CD4-positive, alpha-beta T cell (primary cell): ENCODE measurements around the gene MB21D2. TPM values are rescaled to one million over a fixed set of nuclear protein-coding genes. Genes with fewer than 3 reads are reported as not detected.

Source experiments
- ATAC-seq: fragments of 200-7000 bp; cut with Tn5 transposase; one replicate; pipeline ENCODE4 v1.10.0; 2022; ENCODE audit warnings: mild to moderate bottlenecking; ENCODE audit not compliant: poor library complexity
- CTCF ChIA-PET: fragments of 350-600 bp; sonication (Branson Sonifier 250); formaldehyde crosslinking; loops from one replicate; lab custom pipeline; 2021; ENCODE audit warnings: antibody characterized with exemption, inconsistent platforms; lab: Charles Lee
- POLR2A ChIA-PET: fragments of 350-600 bp; sonication (Branson Sonifier 250); formaldehyde crosslinking; loops from one replicate; lab custom pipeline; 2021; ENCODE audit warnings: antibody characterized with exemption, inconsistent platforms; lab: Charles Lee
- DNase-seq, 14 experiments: peaks; one replicate each; pipeline ENCODE4 v3.0.0-alpha.2; 2013 to 2020; ENCODE audit warnings: mixed read lengths in 2 of 14
- H3K27ac ChIP-seq, 2 donors: one replicate each; pipeline versions ENCODE4 v1.5.1 to v1.7.0; 2013; ENCODE audit warnings: low read length in 2 of 2, low read depth in 1 of 2, mild to moderate bottlenecking in 1 of 2
- H3K27me3 ChIP-seq, 2 experiments: 1 replicate in 1 of 2; 2 replicates in 1 of 2; pipeline versions ENCODE4 v1.6.1 to v1.7.0; 2013; ENCODE audit warnings: low read length in 2 of 2, control low read depth in 1 of 2, mild to moderate bottlenecking in 1 of 2, moderate library complexity in 1 of 2; ENCODE audit not compliant: insufficient read depth in 2 of 2, control insufficient read depth in 1 of 2
- H3K36me3 ChIP-seq: one replicate; pipeline ENCODE4 v1.6.1; 2013; ENCODE audit warnings: low read length, control low read depth; ENCODE audit not compliant: insufficient read depth
- H3K4me1 ChIP-seq: one replicate; pipeline ENCODE4 v1.6.1; 2013; ENCODE audit warnings: low read length, control low read depth; ENCODE audit not compliant: insufficient read depth
- H3K4me3 ChIP-seq: one replicate; pipeline ENCODE4 v1.5.1; 2013; ENCODE audit warnings: mild to moderate bottlenecking, low read length, moderate library complexity
- H3K9me3 ChIP-seq, 2 experiments: 1 replicate in 1 of 2; 2 replicates in 1 of 2; pipeline versions ENCODE4 v1.6.1 to v1.7.0; 2013; ENCODE audit warnings: low read length in 2 of 2, mild to moderate bottlenecking in 2 of 2, control low read depth in 1 of 2, moderate library complexity in 1 of 2; ENCODE audit not compliant: control insufficient read depth in 1 of 2, insufficient read depth in 1 of 2
- H3K27ac Mint-ChIP-seq: one replicate; pipeline ENCODE4 v1.8.0; 2020; ENCODE audit warnings: mixed read lengths
- H3K27me3 Mint-ChIP-seq: one replicate; pipeline ENCODE4 v1.8.0; 2021; ENCODE audit warnings: mixed read lengths
- H3K36me3 Mint-ChIP-seq: one replicate; pipeline ENCODE4 v1.8.0; 2021; ENCODE audit warnings: low read depth, mixed read lengths
- H3K4me1 Mint-ChIP-seq: one replicate; pipeline ENCODE4 v1.8.0; 2021; ENCODE audit warnings: low read depth, mixed read lengths
- H3K4me3 Mint-ChIP-seq: one replicate; pipeline ENCODE4 v1.8.0; 2020; ENCODE audit warnings: mild to moderate bottlenecking, mixed read lengths
- H3K9me3 Mint-ChIP-seq: one replicate; pipeline ENCODE4 v1.8.0; 2020; ENCODE audit warnings: mixed read lengths
- intact Hi-C, 2 experiments: fragments of 100-400 bp; cut with DNase I in 1 of 2; cut with micrococcal nuclease in 1 of 2; formaldehyde crosslinking; loops; one replicate each; pipeline versions ENCODE4 v1.15.1 to v1.9.0; 2023 to 2025; cut with DNase I, micrococcal nuclease
- total RNA-seq, 174 experiments: library from RNA in 2 of 174; stranded (reverse) in 2 of 174; gene quantifications; one replicate each; pipeline ENCODE4 v1.2.3 and lab custom pipeline; 2021 to 2026
- TF ChIP-seq, protein P1 (sequence below): fragments of 200-600 bp; IDR thresholded peaks from one replicate; pipeline ENCODE4 v1.8.0; 2022; ENCODE audit warnings: antibody characterized with exemption, mild to moderate bottlenecking

MB21D2 gene
- total RNA-seq, 2 experiments from 2014 or later, result 0.77 to 0.78 TPM

DNA sequence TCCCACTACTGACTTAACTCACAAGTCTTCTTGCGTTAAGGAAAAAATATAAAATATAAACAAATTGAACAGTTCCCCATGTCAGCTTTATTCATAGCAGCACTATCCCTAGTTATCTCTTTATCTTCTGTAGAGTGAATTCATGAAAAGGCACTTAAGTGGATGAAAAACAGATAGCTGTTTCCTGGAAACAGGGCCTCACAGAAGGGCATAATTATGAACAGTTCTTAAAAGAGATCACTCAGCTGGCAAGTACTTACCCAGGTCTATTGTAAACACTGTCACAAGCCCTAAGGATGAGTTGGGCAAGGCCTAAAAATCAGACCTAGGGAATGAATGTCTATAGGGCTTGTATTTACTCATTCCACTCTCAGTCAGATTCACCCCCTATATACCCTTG, 10.7 kb downstream of the MB21D2 start:
- Histone ChIP-seq H3K27ac (no peak overlapping the region), H3K36me3 (no peaks in the 10 kb centered on the region), H3K27me3 (no peaks in the 10 kb centered on the region), H3K9me3 (peaks cover 0 to 7% of the 10 kb centered on the region in 2 experiments), H3K4me3 (no peak overlapping the region), H3K4me1 (peaks cover 8% of the 10 kb centered on the region)
- ChIA-PET POLR2A (no interaction called here), CTCF (no interaction called here)
- DNase-seq, result no peak
- Mint-ChIP-seq H3K4me1 (peaks cover 4% of the 10 kb centered on the region), H3K4me3 (no peak overlapping the region), H3K27me3 (peaks cover 8% of the 10 kb centered on the region), H3K27ac (no peak overlapping the region), H3K36me3 (no peaks in the 10 kb centered on the region), H3K9me3 (peaks cover 3% of the 10 kb centered on the region)
- no peak for ATAC-seq
- intact Hi-C loops, result no loop called here
- TF ChIP-seq, protein P1, sequence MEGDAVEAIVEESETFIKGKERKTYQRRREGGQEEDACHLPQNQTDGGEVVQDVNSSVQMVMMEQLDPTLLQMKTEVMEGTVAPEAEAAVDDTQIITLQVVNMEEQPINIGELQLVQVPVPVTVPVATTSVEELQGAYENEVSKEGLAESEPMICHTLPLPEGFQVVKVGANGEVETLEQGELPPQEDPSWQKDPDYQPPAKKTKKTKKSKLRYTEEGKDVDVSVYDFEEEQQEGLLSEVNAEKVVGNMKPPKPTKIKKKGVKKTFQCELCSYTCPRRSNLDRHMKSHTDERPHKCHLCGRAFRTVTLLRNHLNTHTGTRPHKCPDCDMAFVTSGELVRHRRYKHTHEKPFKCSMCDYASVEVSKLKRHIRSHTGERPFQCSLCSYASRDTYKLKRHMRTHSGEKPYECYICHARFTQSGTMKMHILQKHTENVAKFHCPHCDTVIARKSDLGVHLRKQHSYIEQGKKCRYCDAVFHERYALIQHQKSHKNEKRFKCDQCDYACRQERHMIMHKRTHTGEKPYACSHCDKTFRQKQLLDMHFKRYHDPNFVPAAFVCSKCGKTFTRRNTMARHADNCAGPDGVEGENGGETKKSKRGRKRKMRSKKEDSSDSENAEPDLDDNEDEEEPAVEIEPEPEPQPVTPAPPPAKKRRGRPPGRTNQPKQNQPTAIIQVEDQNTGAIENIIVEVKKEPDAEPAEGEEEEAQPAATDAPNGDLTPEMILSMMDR, result no peak

DNA sequence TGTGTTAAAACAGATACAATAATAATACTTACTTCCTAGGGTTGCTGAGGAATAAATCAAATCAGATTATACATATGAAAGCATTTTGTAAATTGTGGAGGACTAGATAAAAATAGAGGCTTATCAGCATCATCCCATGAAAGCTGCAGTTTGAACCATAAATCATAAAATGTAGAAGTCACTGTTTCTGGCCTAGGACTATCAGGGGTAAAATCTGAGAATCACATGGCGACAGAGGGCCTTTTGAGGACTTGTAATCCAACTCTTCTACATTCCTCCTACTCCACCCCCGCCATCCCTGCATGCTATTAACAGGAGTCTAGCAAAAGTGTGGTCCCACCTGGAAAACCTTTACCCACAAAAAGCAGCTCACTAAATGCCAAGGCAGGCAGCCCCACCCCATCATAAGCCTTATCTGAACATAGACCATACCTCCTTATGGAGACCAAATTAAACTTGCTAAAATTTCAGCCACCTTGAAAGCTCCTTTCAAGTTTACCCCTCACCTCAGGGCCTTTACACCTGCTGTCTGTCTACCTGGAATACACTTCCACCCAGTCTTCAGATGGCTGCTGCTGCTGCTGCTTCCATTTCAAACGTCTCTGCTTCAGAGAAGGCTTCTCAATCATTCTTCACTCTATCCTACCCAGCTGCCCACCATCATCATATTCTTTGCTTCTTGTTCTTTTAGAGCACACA, 11.5 kb downstream of the MB21D2 start:
- no peak for DNase-seq
- Mint-ChIP-seq H3K4me1 (peaks cover 4% of the 10 kb centered on the region), H3K27me3 (peaks cover 8% of the 10 kb centered on the region), H3K4me3 (no peak overlapping the region), H3K36me3 (no peaks in the 10 kb centered on the region), H3K9me3 (peaks cover 8% of the 10 kb centered on the region), H3K27ac (no peak overlapping the region)
- no peaks in the 10 kb centered on the region for H3K27me3 ChIP-seq
- no peaks in the 10 kb centered on the region for H3K36me3 ChIP-seq
- H3K4me1 ChIP-seq, result peaks cover 8% of the 10 kb centered on the region
- H3K4me3 ChIP-seq, result no peak overlapping the region
- no peak overlapping the region for H3K27ac ChIP-seq
- no peak for ATAC-seq
- ChIA-PET CTCF (no interaction called here), POLR2A (no interaction called here)
- intact Hi-C loops, result no loop called here
- peaks cover 0 to 8% of the 10 kb centered on the region in 2 experiments for H3K9me3 ChIP-seq
- TF ChIP-seq, protein P1, result no peak

- Mint-ChIP-seq H3K4me1 (peaks cover 4% of the 10 kb centered on the region), H3K27ac (no peak overlapping the region), H3K27me3 (peaks cover 4% of the 10 kb centered on the region), H3K4me3 (no peak overlapping the region), H3K9me3 (peaks cover 8% of the 10 kb centered on the region), H3K36me3 (no peaks in the 10 kb centered on the region)
- TF ChIP-seq, protein P1, result no peak
- Histone ChIP-seq H3K4me1 (peaks cover 13% of the 10 kb centered on the region), H3K4me3 (no peak overlapping the region), H3K27ac (no peak overlapping the region), H3K27me3 (no peaks in the 10 kb centered on the region), H3K36me3 (no peaks in the 10 kb centered on the region), H3K9me3 (peaks cover 0 to 10% of the 10 kb centered on the region in 2 experiments)
- intact Hi-C loops, result no loop called here
- no peak for DNase-seq
- ChIA-PET POLR2A (no interaction called here), CTCF (no interaction called here)
- ATAC-seq, result no peak
Observed at GRCh38 chr3:192904632-192905289, 12.9 kb downstream of the MB21D2 start.
